ENCODE data around the gene NCKAP5.

NCKAP5 gene

DNA sequence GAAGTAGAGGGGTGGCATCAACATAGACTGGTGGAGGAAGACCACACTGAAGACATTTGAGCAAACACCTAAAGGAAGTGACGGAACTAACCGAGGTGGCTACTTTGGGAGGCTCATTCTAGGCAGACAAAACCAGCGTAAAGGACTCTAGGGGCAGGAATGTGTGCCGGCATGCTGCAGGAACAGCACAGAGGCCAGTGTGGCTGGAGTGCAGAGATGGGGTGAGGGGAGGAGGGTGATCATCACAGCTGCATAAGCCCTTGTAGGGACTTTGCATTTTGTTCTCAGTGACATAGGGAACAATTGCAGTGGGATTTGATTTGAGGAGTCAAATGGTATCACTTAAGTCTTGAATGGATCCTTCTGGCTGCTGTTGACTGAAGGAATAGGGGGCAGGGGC is 253.5 kb downstream of the NCKAP5 start:
- no peak for DNase-seq

DNA sequence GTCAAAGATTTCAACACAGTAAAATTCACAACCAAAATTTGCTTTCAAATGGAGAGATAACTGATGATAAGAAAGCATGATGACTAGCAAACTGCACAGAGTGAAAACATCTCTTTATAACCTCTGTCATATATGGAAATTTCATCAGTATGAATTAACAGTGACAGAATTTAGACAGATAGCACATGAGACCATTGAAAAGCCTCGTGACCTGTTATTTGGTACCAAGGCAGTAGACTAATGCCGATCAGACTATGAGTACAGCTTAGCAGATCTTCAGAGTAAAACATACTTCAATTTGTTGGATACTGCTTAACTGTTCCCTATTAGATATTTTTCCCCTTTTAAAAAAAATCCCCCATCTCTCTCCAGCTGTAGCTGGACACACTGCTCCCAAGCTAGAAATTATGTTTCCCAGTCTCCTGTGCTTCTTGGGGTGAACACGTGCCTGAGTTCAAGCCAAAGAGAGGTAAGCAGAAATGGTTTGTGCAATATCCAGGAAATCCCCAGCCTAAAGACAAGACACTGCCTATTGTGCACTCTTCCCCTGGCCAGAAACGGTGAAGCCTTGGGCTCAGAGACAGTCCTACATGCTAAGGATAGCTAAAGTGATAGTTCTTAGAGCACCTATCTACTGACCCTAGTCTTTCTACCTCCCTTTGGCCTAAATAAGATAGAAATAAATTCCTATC is 256.1 kb downstream of the NCKAP5 start:
- DNase-seq = no peak

DNA sequence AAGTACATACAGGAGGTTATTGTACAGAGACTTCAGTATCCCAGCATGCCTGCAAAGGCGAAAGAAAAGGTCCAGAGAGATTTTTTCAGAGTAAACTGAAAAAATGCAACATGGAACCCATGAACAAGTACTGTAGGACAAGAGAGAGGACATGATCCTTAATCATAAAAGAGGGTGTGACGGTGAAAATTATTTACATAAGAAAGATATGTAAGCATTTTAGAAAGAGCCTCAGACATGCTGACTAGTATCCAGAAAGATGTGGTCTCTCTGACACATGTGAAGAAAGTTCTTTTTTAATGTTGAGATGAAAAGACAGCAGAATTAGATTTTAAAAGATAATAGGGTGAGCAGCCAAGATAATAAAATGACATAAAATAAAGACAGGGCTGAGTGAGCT is 262.0 kb downstream of the NCKAP5 start:
- DNase-seq = no peak

DNA sequence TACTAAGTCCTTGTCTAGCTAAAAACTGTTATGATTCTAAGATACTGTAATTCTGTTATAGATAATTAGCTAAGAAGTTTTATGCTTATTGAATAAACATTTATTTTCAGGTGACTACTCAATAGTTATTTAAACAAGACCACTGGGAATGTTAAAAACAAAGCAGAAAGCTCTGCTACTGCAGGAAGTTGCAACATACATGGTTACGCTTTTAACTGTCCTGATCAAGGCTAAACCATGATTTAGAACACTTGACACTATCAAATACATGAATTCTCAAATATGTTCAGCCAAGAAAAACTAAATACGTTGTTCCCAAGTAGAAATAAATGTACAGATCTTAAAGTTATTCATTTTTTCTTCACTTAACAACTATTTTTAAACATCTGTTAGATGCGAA is 263.9 kb downstream of the NCKAP5 start:
- no peak for DNase-seq

DNA sequence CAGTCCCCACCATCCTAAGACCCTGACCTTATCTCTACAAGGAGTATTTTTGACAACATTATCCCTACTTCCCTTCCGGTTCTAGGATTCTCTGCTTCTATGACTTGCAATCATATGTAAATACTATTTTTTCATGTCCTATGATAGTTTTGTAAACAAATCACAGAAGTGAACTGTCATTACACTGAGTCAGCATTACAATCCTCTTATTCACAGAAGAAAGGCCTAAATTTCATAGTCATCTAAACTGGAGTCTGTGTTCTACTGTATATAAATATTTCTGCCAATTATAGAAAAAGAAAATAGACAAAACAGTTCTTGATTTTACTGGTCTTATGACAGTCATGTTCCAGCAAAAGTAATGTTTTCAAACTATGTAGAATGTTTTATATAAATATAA is 265.1 kb downstream of the NCKAP5 start:
- no peak for DNase-seq

DNA sequence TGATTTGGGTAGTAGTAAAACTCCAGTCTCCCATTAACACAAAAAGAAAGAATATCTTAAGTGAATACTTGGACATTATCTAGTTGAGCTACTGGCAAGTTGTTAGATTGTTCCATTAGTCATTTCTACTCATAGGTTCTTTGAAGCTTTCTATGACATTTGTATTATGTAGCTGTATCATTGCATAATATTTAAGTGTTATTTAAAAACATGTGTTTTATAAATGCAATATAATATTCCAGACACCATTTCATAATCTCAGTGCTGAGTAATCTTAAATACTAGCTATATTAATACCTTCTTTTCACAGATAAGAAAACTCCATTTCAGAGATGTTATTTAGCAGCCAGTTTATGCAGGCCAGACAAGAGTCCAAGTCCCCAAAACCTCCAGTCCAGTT is 271.9 kb downstream of the NCKAP5 start:
- DNase-seq = no peak

DNA sequence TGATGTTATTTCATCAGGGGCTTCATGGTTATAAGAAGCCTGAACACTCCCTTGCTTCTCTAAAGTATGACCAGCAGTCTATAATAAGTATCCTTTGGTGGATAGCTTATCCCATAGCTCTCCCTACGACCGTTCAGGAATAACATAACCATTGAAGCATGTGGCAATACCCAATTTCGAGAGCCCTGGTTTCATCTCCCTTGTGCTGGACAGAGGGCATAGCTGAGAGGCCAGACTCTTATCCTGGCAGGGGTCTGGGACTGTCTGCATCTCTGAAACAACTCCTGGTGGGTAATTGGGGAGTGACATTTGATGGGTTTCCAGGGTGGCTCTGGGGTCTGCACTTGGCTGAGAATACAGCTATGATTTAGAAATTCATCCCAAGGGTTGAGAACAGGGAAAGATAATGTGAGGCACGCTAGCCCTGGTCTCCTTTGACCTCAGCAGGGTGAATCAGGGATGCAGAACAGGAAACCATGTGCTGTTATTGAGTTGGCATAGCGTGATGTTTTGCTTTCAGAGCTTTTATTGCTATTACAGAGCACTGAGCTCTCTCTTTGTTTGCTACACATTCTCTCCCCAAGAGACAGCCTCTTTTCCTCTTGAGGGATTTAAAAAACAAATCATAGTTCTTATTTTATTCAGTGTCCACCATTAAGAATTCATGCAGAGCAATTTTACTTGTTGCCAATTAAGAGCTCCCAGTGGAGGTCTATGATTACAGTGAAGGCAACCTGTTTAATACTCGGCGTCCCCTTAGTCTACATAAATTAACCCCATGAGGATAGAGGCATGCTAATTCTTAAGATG is 274.5 kb downstream of the NCKAP5 start:
- no peak for DNase-seq

DNA sequence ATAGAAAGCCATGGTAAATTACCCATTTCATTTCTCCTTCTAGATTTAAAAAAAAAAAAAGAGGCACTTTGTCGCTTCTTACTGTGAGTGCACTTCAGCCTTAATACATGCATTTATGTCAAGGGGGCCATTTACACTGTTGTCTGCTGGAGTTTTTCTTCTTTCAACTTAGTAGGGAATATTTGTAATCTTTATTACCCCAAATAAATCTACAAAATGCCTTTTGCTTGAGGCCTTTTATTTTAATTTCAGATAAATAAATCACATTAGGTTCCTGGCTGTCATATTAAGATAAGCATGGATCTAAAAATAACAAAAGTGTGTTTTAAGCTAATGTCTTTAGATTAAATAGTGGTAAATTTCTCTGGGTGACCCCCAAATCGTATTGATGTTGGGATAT is 276.0 kb downstream of the NCKAP5 start:
- DNase-seq = no peak

DNA sequence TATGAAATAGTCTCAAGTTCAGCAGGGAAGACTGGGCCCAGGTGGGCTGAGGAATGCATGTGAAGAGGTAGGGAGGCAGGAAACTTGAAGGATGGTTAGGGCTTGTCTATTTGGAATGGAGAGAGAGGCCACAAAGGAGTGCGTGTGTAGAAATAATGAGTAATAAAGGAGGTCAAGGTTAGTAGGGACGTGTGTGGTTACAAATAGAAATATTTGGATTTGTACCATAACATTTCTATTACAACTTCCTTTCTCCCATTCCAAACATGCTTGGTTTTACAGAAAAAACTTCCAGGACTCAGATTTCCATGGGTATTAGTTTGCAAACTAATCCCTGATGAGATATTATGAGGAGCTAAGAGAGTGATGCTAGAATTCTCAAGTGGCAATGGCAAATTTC is 280.6 kb downstream of the NCKAP5 start:
- DNase-seq = no peak

DNA sequence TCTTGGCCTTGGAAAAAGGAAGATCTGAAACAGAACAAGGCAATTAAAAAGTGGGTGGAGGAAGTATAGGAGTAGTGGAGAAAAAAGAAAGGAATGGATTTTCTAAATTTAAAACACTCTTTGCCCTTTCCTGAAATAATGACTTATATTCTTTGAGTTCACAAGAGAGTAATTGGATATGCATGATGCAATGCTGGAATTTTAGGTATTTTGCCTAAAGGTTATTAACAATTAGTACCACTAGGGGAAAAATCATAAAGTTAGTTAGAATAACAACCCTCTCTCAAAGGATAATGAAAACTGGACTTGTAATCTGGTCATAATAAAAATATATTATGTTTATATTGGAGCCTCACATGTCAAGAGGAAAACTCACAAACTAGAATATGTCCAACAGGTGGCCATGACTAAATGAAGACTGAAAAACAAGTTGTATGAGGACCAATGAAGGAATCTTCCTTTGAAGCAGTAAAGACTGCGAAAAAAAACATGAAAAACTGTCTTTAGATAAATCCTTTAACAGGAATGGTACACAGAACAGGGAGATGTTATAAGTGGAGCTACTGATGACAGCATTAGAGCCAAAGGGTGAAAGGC is 281.8 kb downstream of the NCKAP5 start:
- peak; percentile 1 for DNase-seq

DNA sequence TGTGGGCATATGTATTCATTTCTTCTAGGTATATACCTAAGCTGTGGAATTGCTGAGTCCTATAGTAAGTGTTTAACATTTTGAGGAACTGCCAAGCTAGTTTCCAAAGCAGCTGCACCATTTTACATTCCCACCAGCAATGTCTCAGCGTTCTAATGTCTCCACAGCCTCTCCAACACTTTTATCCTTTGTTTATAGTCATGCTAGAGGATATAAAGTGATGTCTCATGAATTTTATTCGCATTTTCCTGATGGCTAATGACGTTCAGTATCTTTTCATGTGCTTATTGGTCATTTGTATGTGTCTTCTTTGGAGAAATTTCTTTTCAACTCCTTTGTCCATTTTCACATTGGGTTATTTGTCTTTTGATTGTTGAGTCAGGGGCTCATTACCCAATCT is 295.2 kb downstream of the NCKAP5 start:
- DNase-seq = no peak

DNA sequence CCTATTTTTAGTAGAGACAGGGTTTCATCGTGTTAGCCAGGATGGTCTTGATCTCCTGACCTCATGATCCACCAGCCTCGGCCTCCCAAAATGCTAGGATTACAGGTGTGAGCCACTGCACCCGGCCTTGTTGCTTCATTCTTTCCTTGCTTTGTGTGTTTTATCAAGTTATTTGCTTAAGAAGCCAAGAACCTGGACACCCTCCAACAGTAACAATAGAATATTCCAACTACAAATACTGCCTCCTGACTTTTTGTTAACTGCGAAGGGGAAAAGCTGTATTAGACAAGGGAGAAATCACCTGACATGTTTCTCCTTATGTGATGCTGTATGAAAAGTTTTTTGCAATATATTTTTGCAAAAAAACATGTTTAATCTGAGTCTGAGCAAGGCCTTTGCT is 297.2 kb downstream of the NCKAP5 start:
- DNase-seq = no peak

DNA sequence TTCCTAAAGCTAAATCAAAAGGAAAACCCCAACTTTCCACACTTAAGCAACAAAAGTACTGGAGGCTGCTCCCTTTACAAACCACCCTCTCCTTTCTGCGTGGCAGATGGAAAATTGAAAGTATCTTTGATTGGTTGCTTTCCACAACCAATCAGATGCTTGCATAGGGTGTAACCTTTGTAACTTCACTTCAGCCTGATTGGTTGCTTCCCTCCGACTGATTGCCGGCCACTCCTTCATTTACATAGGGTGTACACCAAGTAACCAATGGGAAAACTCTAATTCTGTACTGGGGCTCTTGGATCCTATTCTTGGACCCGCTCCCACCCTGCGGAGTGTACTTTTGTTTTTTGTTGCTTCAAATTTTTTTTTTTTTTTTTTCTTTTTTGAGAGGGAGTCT is 297.7 kb downstream of the NCKAP5 start:
- no peak for DNase-seq

DNA sequence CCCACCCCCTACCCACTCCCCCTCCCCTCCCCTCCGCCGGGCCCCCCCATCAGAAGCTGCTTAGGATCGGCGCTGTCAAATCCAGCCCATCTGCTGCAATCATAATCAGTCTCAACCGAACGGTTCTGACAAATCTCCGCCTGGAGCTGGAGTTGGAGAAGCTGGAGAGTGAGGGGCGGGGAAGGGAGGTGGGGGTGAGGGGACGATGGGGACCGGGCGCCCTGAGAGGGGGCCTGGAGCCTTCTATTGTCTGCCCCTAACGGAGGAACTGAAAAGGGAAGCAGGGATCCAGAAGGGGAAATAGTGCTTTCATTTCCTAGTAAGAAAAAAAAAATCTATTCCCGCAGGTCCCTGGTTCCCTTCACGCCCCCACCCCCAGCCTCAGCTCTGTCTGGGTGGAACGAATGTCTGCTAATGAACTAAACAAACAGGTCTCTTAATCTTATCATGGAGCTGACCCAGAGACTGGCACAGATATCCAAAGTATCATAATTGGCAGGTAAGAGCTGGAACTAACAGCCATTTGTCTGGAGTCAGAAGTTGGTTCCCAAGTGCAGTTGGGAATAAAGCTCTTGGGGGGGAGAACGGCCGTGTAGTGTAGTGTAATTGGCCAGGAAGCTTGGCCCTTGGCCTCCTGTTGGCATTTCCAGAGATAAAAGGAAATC is 301.2 kb downstream of the NCKAP5 start:
- no peak for DNase-seq

DNA sequence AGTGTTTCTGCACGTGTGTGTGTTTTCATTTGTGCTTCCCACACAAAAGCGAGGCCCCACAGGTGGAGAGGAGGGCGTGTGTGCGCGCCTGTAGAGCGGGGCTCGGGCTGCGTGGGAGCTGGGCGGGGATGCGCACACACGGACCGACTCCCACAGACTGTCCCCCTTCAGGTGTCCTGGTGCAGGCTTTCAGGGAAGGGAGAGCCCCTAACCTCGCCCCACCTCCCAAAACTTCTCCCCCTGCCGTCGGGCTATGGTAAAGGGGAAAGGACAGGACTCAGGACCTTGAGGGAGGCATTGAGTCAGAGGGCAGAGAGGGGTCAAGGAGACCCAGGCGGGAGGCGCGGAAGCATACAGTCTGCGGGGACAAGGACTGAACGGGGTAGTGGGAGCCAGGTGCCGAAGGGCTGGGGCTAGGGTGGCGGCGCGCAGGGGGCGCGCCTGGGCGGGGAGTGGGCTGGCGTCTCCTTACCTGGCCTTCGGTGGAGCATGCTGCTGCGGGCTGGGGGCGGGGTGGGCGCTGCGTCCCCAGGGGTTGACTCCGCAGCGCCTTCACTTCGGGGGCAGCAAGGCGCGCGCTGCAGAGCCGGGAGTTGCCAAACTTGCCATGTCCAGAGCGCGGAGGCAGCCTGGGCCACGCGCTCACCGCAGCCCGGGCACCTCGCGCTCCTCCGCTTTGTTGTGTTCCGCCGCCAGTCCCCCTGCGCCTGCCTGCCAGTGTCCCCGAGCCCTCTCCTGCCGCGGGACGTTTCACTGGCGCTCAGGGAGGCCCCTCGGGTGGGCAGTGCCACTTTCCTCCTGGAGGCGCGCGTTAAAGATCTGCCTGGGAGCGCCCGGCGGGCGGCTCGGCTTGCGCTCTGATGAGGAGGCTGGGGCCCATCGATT is 302.0 kb downstream of the NCKAP5 start:
- no peak for DNase-seq

DNA sequence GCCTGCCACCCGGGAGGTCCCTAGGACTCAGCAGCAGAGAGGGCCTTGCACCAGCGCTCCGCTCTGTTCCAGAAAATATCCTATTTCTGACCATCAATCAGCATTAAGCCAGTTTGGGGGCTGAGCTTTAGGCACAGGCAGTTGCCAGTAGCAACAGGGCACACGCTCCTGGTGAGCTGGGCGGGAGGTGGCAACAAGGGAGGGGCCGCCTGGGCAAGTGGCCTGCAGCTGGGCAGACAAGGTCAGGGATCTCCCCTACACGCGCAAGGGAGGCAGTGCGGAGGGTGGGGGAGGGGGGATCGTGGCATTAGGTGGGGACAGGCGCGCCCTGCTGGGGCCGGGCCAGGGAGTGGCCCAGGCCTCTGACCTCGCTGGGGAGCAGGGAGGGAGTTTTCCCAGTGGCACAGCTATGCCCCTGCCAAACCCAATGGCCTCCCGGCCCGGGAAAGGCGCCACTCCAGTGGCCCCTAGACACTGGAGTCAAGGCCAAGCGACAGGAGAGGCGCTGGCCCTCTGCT is 302.8 kb downstream of the NCKAP5 start:
- DNase-seq = no peak

DNA sequence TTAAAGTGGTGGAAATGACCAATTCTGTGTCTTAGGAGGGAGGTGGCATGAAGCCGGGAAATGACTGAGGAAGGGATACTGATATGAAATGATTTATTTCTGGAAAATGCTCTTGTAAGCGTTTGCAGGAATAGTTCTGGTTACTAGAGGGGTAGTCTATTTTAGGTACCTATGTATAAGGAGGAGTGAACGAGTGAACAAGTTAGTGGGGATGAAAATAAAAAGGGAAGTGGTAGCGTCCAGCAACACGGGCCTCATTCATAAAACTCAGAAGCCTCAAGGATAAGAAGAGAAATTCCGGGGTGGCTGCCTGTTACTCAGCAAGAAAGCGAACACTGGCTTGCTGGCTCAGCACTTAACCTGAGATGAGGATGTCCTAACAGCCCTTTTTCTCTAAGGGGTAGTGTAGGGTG is 303.3 kb downstream of the NCKAP5 start:
- no peak for DNase-seq

DNA sequence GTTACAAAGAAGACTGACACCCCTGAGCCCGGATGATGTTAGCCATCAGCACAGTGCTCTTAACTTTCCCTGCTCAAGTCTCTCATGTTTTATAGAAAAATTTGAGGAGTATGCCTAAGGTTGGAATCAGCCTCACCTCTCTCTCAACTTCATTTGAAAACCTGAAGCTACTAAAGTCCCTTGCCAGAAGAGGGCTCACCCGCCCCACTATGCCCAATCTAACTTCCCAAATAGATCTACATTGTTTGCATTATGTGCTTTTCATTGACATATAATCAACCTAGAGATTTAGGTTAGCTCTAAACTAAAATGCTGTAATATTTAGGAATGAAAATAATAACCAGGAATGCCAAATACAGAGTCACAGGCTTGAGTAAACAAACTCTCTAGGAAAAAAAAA is 305.4 kb downstream of the NCKAP5 start:
- no peak for DNase-seq

DNA sequence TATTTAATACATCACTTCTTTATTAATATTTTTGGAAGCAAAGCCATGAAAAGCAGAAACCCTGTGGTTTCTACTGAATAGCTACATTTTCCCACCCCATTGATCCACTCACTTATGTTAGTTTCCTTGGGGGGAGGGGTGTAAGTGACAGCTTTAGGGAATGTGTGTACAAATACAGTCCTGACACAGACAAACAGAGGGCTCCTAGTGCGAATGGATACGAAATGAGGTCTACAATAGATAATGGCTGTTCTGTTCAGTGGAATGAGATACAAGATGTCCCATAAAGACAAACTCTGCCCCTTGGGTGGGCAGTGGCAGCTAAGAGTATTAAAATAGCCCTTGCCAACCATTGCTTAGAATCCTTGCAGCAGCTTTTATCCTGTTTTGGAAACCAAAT is 312.9 kb downstream of the NCKAP5 start:
- no peak for DNase-seq

DNA sequence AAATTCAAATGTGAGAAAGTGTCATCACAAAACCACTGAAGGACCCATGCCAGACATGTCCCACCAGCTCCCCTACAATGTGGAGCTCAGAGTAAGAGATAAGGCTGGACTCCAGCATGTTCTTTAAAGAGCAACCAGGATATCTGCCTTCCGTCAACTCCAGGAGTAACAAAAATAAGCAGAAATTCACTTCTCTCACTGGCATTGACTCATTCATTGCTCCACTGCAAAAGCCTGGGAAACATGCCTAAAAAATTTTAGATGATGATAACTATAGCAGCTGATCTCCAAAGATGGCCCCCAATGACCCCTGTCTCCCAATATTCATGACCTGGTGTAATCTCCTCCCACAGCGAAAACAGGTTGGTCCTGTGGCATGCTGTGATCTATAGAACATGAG is 314.5 kb downstream of the NCKAP5 start:
- DNase-seq = no peak

DNA sequence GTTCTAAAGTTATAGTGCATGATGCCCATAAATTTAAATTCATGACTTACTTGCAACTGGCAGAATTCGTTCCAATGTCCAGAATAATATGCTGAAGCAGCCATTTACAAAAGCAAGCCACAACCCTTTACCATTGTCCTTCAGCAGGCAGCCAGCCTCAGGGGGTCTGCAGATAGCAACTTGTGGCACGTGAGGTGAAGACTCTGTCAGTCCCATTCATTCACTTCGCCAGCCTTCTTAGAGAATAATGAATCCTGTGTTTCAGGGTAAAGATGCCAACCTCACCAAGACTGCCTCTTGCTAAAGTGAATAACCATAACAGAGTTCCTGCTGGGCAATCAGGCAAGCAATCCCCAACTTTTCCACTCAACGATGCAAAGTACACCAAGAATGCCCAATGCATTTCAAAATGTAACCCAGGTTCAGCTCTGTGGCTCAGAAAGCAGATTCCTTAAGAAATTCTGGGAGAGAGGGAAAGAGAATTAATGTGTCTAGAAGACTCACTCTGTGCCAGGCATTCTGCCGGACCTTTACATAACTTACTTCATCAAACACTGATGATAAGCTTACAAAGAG is 315.4 kb downstream of the NCKAP5 start:
- DNase-seq = no peak

DNA sequence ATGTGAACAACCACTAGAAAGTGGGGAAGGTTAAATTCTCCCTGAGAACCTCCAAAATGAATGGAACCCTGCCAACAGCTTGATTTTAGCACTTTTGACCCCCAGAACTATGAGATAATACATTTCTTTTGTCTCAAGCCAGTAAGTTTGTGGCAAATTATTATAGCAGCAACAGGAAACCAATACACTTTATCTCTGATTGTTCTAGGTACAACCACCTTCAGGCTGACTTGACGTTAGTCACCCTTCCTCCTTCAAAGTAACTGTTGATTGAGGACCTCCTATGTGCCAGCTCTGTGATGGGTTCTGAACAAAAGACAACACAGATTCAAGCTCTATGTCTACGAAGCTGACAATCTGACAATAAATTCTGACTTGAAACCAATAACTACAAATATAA is 318.9 kb downstream of the NCKAP5 start:
- DNase-seq = no peak

Measured in NCI-H1048 (cell line).